HepG2 (cell line): Measurements from ENCODE around the gene MACROH2A1. TPM values are rescaled to one million over a fixed set of nuclear protein-coding genes. Genes with fewer than 3 reads are reported as not detected.

Source experiments
- ATAC-seq: fragments of 200-7000 bp; cut with Tn5 transposase; 3 replicates; pipeline ENCODE4 v1.9.1; 2020; ENCODE audit warnings: mild to moderate bottlenecking, moderate library complexity
- BruUV-seq: library from RNA; stranded (reverse); fragments of 400-500 nt; replicated peaks from 2 replicates; lab custom pipeline; 2021; lab: Mats Ljungman, UMichigan
- CTCF ChIA-PET: fragments of 300-600 bp; formaldehyde crosslinking; extraction: SDS; loops from one replicate; lab custom pipeline; 2021; ENCODE audit warnings: low total read pairs, inconsistent platforms, low intra/inter-chr PET ratio; lab: Yijun Ruan, JAX
- POLR2A ChIA-PET: fragments of 350-600 bp; sonication (Branson Sonifier 250); formaldehyde crosslinking; loops from one replicate; lab custom pipeline; 2020; ENCODE audit warnings: antibody characterized with exemption, inconsistent platforms; lab: Yijun Ruan, JAX
- DNase-seq: peaks from one replicate; pipeline ENCODE4 v3.0.0-alpha.2; 2015; ENCODE audit warnings: low spot score
- FAIRE-seq: peaks from 3 replicates; lab custom pipeline; 2011; peaks lifted over from hg19 to GRCh38; lab: Jason Lieb, UNC
- H2AFZ ChIP-seq: one replicate; pipeline ENCODE4 v1.6.1; 2011; ENCODE audit warnings: low read length, inconsistent platforms
- H3K27ac ChIP-seq: fragments of 300-600 bp; 3 replicates; pipeline ENCODE4 v1.8.0; 2011; ENCODE audit warnings: mixed run types, mild to moderate bottlenecking, mixed read lengths, low read length, inconsistent platforms; ENCODE audit not compliant: insufficient read depth; ENCODE audit errors: extremely low read length
- H3K27me3 ChIP-seq, 2 experiments: fragments of 200-600 bp in 1 of 2; 2 replicates in 1 of 2; 3 replicates in 1 of 2; pipeline versions ENCODE4 v1.6.0 to v1.8.0; 2011; ENCODE audit warnings: low read length in 2 of 2, mild to moderate bottlenecking in 2 of 2, moderate library complexity in 2 of 2, inconsistent platforms in 1 of 2; ENCODE audit not compliant: insufficient read depth in 2 of 2, control insufficient read depth in 1 of 2
- H3K36me3 ChIP-seq, 2 experiments: fragments of 200-600 bp in 1 of 2; replicated peaks in 1 of 2; 2 replicates in 1 of 2; 3 replicates in 1 of 2; pipeline versions ENCODE4 v1.5.1 to v1.8.0; 2011; ENCODE audit warnings: low read length in 2 of 2, inconsistent platforms in 1 of 2; ENCODE audit not compliant: insufficient read depth in 2 of 2, control insufficient read depth in 1 of 2
- H3K4me1 ChIP-seq: 2 replicates; pipeline ENCODE4 v1.5.1; 2012; ENCODE audit warnings: low read length, inconsistent platforms; ENCODE audit not compliant: insufficient read depth
- H3K4me2 ChIP-seq: 2 replicates; pipeline ENCODE4 v1.6.0; 2011; ENCODE audit warnings: low read depth, low read length, inconsistent platforms
- H3K4me3 ChIP-seq, 3 experiments: fragments of 200-600 bp in 1 of 3; sonication (generic), shearing (Covaris generic) in 1 of 3; replicated peaks in 1 of 3; 2 replicates each; pipeline ENCODE4 v1.5.1; 2011 to 2016; ENCODE audit warnings: low read length in 3 of 3, inconsistent platforms in 2 of 3, low read depth in 2 of 3, mild to moderate bottlenecking in 2 of 3, control low read depth in 1 of 3, mixed read lengths in 1 of 3; ENCODE audit not compliant: insufficient read depth in 1 of 3
- H3K79me2 ChIP-seq: one replicate; pipeline ENCODE4 v1.6.1; 2011; ENCODE audit warnings: low read length, inconsistent platforms; ENCODE audit not compliant: insufficient read depth
- H3K9ac ChIP-seq: 2 replicates; pipeline ENCODE4 v1.6.0; 2011; ENCODE audit warnings: mild to moderate bottlenecking, low read depth, low read length, inconsistent platforms; ENCODE audit not compliant: insufficient read depth
- H3K9me3 ChIP-seq: 2 replicates; pipeline ENCODE4 v1.5.1; 2012; ENCODE audit warnings: mild to moderate bottlenecking, low read length
- H4K20me1 ChIP-seq: 2 replicates; pipeline ENCODE4 v1.6.0; 2011; ENCODE audit warnings: inconsistent platforms, mild to moderate bottlenecking, low read length, moderate library complexity; ENCODE audit not compliant: insufficient read depth
- FOXP4 ChIP-seq: sonication (generic); formaldehyde crosslinking; IDR thresholded peaks from 2 replicates; pipeline ENCODE4 v1.4.0; 2020; ENCODE audit warnings: missing genetic modification reagents
- HDAC2 ChIP-seq: sonication (generic); formaldehyde crosslinking; IDR thresholded peaks from 2 replicates; pipeline ENCODE4 v1.4.0; 2020; ENCODE audit warnings: missing genetic modification reagents
- PRPF4 ChIP-seq: fragments of 200-400 bp; formaldehyde crosslinking; IDR thresholded peaks from 2 replicates; pipeline ENCODE4 v1.6.1; 2016; ENCODE audit warnings: low read length, low read depth; ENCODE audit not compliant: poor library complexity, severe bottlenecking
- RBM22 ChIP-seq: fragments of 200-400 bp; formaldehyde crosslinking; optimal IDR thresholded peaks from 2 replicates; pipeline ENCODE3; 2017; ENCODE audit warnings: mild to moderate bottlenecking, low read length, moderate library complexity
- RORA ChIP-seq: sonication (generic); formaldehyde crosslinking; IDR thresholded peaks from 2 replicates; pipeline ENCODE4 v1.5.0; 2020; ENCODE audit warnings: mild to moderate bottlenecking, missing genetic modification reagents, moderate library complexity
- SOX13 ChIP-seq, 3 experiments: fragments of 450-650 bp in 1 of 3; sonication (generic) in 1 of 3; formaldehyde crosslinking in 1 of 3; IDR thresholded peaks in 2 of 3; conservative IDR thresholded peaks in 1 of 3; 2 replicates each; pipeline versions ENCODE4 v1.5.0 to v1.6.1; 2016 to 2020; ENCODE audit warnings: antibody characterized with exemption in 1 of 3, mild to moderate bottlenecking in 1 of 3, missing compliant biosample characterization in 1 of 3, missing genetic modification reagents in 1 of 3, moderate library complexity in 1 of 3
- SOX6 ChIP-seq, 2 experiments: fragments of 450-650 bp in 1 of 2; sonication (generic) in 1 of 2; formaldehyde crosslinking in 1 of 2; IDR thresholded peaks; 2 replicates each; pipeline versions ENCODE4 v1.4.0 to v1.6.1; 2017 to 2020; ENCODE audit warnings: antibody characterized with exemption in 1 of 2, mild to moderate bottlenecking in 1 of 2, missing genetic modification reagents in 1 of 2
- ZBTB49 ChIP-seq: sonication (generic); formaldehyde crosslinking; IDR thresholded peaks from 2 replicates; pipeline ENCODE4 v1.4.0; 2020; ENCODE audit warnings: missing genetic modification reagents, borderline replicate concordance
- ZNF274 ChIP-seq: sonication (generic); formaldehyde crosslinking; IDR thresholded peaks from 2 replicates; pipeline ENCODE4 v1.5.1; 2020; ENCODE audit warnings: mild to moderate bottlenecking, missing genetic modification reagents
- ZNF878 ChIP-seq: sonication (generic); formaldehyde crosslinking; IDR thresholded peaks from 2 replicates; pipeline ENCODE4 v1.8.1; 2023; ENCODE audit warnings: mild to moderate bottlenecking, missing genetic modification reagents, moderate library complexity
- WGBS: methylation state at CpG from one replicate; pipeline ENCODE4 v1.1.6; 2017; ENCODE audit warnings: low lambda C conversion rate; 5-methylcytosine and 5-hydroxymethylcytosine counted together
- in situ Hi-C: cut with HindIII; loops from 2 replicates; pipeline ENCODE4 v1.10.0; 2017; ENCODE audit warnings: low pct_unique_long_range_greater_than_20kb; ENCODE audit not compliant: extremely low pct_ligation_motif_present
- intact Hi-C: fragments of 100-400 bp; cut with micrococcal nuclease; formaldehyde crosslinking; loops from one replicate; pipeline ENCODE4 v1.10.0; 2022; ENCODE audit not compliant: unreplicated experiment
- polyA plus RNA-seq, 8 experiments: library from polyadenylated mRNA; depleted of rRNA in 3 of 8; stranded (reverse) in 7 of 8; unstranded in 1 of 8; fragments of >200 nt; fragmentation: Illumina TruSeq in 4 of 8; extraction: Trizol in 4 of 8; gene quantifications; 2 replicates each; pipeline versions ENCODE4 v1.2.1 to v1.2.3, GENCODE V29; 2011 to 2016; ENCODE audit warnings: low read depth in 4 of 8, missing spikeins in 1 of 8, mixed read lengths in 1 of 8; ENCODE audit not compliant: insufficient read depth in 1 of 8
- total RNA-seq, 5 experiments: library from RNA; depleted of rRNA; stranded (reverse); fragments of >200 nt; fragmentation: Illumina TruSeq; extraction: Trizol; gene quantifications; 2 replicates each; pipeline ENCODE4 v1.2.3, GENCODE V29; 2016; ENCODE audit warnings: low read depth in 1 of 5

Gene MACROH2A1
- total and polyA plus RNA-seq, 2 of the 13 experiments (the other 11 are each of a cell fraction or from before 2014, with no cell fraction given), result 69.1 to 158 TPM

GRCh38 chr5:135399794-135400542 lies 937 bp upstream of the MACROH2A1 start:
- ATAC-seq, result no peak
- Histone ChIP-seq H3K9ac (no peak overlapping the region), H3K27me3 (no peaks in the 10 kb centered on the region), H3K36me3 (no peaks in the 10 kb centered on the region), H3K27ac (peak overlapping the region; percentile 46), H3K4me2 (peak overlapping the region; percentile 83), H3K4me3 (peak overlapping the region in 1 of 3 experiments; percentile 84; a peak in 1 of 6 replicates), H2AFZ (no peak overlapping the region), H4K20me1 (peaks cover 27% of the 10 kb centered on the region), H3K9me3 (no peaks in the 10 kb centered on the region)
- POLR2A ChIA-PET, result no interaction called here
- in situ Hi-C loops (no loop called here), intact Hi-C loops (no loop called here)
- CTCF ChIA-PET, result no interaction called here
- no TSS peak for BruUV-seq
- TF ChIP-seq FOXP4 (CRISPR knock-in tag), result no peak
- TF ChIP-seq PRPF4, result peak; percentile 60
- TF ChIP-seq, all 625 proteins: peak for 1
- Histone ChIP-seq H3K4me1 (peaks cover 53% of the 10 kb centered on the region), H3K79me2 (peaks cover 36% of the 10 kb centered on the region)
- no peak for FAIRE-seq
- DNase-seq, result no peak
- WGBS, result 92% methylated on average over 25 of the region's 25 CpGs

DNA sequence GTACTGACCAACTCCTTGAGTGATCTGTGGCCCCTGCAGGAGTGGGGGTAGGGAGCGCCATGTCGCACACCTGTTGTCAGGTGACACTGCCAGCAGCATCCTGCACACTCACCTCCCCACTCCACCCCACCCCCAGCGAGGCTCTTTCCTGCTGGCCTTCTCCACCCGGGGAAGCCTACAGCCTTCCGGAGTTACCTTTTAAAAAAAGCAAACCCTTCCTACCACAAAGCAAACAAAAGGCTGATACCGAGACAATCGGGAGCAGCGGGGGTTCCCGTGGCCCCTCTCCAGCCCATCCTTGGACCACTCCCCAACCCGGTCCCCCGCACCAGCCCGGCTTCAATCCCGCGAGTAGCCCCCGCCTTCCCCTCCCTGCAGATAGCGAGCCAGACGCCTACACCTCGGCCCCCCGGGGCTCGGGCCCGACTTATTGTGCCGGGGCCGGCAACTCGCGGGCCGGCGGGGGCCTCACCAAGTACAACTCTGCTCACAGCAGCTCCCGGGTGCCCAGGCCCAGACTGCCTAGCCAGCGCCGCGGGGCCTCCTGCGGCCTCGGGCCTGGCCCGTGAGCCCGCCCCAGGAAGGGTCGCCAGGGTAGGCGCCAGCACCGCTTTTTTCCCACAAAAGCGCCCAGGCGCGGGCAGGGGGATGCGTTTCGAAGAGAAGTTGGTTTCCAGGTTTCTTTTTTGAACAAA lies 724 bp downstream of the MACROH2A1 start:
- Histone ChIP-seq H3K36me3 (peaks cover 0 to 9% of the 10 kb centered on the region in 2 experiments; a peak in 2 of 5 replicates), H3K9me3 (no peaks in the 10 kb centered on the region), H4K20me1 (peaks cover 37% of the 10 kb centered on the region), H3K79me2 (peaks cover 53% of the 10 kb centered on the region), H3K27ac (peak overlapping the region; percentile 79), H3K4me1 (peaks cover 68% of the 10 kb centered on the region), H3K9ac (peak overlapping the region; percentile 85), H3K4me2 (peak overlapping the region; percentile 83), H2AFZ (no peak overlapping the region), H3K4me3 (peak overlapping the region; percentile 84 to 99 (median 91)), H3K27me3 (no peaks in the 10 kb centered on the region)
- FAIRE-seq (no peak), ATAC-seq (peak; percentile 56), DNase-seq (peak; percentile 28)
- intact Hi-C loops (no loop called here), in situ Hi-C loops (no loop called here)
- ChIA-PET CTCF (no interaction called here), POLR2A (no interaction called here)
- under 1% methylated on average over 11 of the region's 43 CpGs for WGBS
- no TSS peak for BruUV-seq
- TF ChIP-seq RBM22 (no peak), RORA (CRISPR knock-in tag) (no peak), SOX13 (IDR thresholded peaks at IDR 0.05) (no peak), SOX13 (CRISPR knock-in tag; conservative IDR thresholded peaks at IDR 0.05 in 1 of 2, IDR thresholded peaks at IDR 0.05 in 1 of 2) (peak in 1 of 2 experiments; percentile 21; a peak in 1 of 4 replicates), ZBTB49 (CRISPR knock-in tag) (no peak), ZNF274 (CRISPR knock-in tag) (no peak; the same call in 1 of the 2 replicates), HDAC2 (CRISPR knock-in tag) (peak; percentile 19; the same call in 1 of the 2 replicates), ZNF878 (CRISPR knock-in tag) (no peak), SOX6 (IDR thresholded peaks at IDR 0.05) (no peak), SOX6 (CRISPR knock-in tag; IDR thresholded peaks at IDR 0.05) (peak; percentile 33; the same call in 1 of the 2 replicates)
